Panc1 (cell line): Measurements from ENCODE around the gene ACYP2.

Experiments
- SIN3A ChIP-seq: IDR thresholded peaks from 2 replicates; pipeline ENCODE4 v1.6.1; 2012; ENCODE audit warnings: low read depth, mild to moderate bottlenecking, low read length, moderate library complexity, borderline replicate concordance; ENCODE audit not compliant: insufficient read depth
- TF ChIP-seq, protein P1 (sequence below): fragments of 450-650 bp; IDR thresholded peaks from 2 replicates; pipeline ENCODE4 v1.5.1; 2017; ENCODE audit warnings: mild to moderate bottlenecking

GRCh38 chr2:54224997-54225396 lies 109.6 kb downstream of the ACYP2 start:
- no peak for TF ChIP-seq SIN3A
- TF ChIP-seq, protein P1, sequence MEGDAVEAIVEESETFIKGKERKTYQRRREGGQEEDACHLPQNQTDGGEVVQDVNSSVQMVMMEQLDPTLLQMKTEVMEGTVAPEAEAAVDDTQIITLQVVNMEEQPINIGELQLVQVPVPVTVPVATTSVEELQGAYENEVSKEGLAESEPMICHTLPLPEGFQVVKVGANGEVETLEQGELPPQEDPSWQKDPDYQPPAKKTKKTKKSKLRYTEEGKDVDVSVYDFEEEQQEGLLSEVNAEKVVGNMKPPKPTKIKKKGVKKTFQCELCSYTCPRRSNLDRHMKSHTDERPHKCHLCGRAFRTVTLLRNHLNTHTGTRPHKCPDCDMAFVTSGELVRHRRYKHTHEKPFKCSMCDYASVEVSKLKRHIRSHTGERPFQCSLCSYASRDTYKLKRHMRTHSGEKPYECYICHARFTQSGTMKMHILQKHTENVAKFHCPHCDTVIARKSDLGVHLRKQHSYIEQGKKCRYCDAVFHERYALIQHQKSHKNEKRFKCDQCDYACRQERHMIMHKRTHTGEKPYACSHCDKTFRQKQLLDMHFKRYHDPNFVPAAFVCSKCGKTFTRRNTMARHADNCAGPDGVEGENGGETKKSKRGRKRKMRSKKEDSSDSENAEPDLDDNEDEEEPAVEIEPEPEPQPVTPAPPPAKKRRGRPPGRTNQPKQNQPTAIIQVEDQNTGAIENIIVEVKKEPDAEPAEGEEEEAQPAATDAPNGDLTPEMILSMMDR, result no peak
